Activated CD8-positive, alpha-beta memory T cell treated with anti-CD3 and anti-CD28 coated beads for 1 hour (primary cell): Measurements from ENCODE around the gene PFKL.
"Not testable (repeated sequence)": the region's sequence is repeated elsewhere in the genome, so short reads cannot be mapped to it uniquely, and the experiment has no call there.

Experiments used
- DNase-seq, 2 donors: peaks; one replicate each; pipeline ENCODE4 v3.0.0-alpha.2; 2020; ENCODE audit warnings: low read depth in 1 of 2; ENCODE audit errors: extremely low read depth in 1 of 2

PFKL gene

GRCh38 chr21:44337941-44338895, 38.4 kb downstream of the PFKL start:
- DNase-seq = no peak

- DNase-seq = peak; percentile 83 to 90
Measured at GRCh38 chr21:44338971-44339910, 39.4 kb downstream of the PFKL start, which contains the start of gene CFAP410. CFAP410 (minus strand) TSS chr21:44339390; CDS start chr21:44339194, 196 bp downstream.

- DNase-seq = not testable (repeated sequence)
Measured at GRCh38 chr21:44341726-44342458, 42.0 kb downstream of the PFKL start.

GRCh38 chr21:44342981-44343380, 43.1 kb downstream of the PFKL start:
- DNase-seq = not testable (repeated sequence)

DNA sequence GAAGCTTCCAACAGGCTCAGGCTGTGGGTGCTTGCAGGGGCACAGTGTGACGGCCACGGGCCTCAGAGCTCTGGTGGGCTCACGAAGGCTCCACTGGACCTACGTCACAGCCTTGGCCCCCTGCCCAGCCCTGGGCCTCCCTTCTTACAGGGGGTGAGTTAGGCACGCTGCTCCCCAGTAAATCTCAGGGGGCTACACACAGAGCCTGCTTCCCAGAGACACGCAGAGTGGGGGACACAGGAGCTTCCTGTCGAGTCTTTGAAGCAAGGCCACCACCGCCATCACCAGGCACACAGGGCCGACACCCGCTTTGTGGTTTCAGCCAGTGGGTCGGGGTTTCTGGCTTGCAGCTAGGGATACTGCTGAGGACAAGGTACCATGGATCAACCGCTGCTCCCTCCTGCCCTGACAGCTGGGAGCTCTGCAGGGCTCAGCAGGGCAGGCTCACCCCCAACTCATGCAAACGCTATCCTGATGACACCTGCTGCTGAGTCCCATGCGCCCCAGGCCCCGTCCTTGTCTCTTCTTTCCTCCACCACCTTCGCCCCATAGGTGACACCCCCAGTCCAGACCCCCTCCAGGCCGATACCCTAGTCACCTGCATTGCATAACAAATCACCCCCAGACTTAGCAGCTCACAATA, 44.8 kb downstream of the PFKL start:
- DNase-seq = no peak

GRCh38 chr21:44345495-44345894, 45.6 kb downstream of the PFKL start:
- DNase-seq = no peak

- no peak for DNase-seq
Measured at GRCh38 chr21:44347911-44348451, 48.1 kb downstream of the PFKL start.

- no peak for DNase-seq
Measured at GRCh38 chr21:44348861-44349260, 49.0 kb downstream of the PFKL start.

GRCh38 chr21:44349416-44349846, 49.6 kb downstream of the PFKL start:
- no peak for DNase-seq

- no peak for DNase-seq
Measured at GRCh38 chr21:44349847-44350772, 50.3 kb downstream of the PFKL start.

DNA sequence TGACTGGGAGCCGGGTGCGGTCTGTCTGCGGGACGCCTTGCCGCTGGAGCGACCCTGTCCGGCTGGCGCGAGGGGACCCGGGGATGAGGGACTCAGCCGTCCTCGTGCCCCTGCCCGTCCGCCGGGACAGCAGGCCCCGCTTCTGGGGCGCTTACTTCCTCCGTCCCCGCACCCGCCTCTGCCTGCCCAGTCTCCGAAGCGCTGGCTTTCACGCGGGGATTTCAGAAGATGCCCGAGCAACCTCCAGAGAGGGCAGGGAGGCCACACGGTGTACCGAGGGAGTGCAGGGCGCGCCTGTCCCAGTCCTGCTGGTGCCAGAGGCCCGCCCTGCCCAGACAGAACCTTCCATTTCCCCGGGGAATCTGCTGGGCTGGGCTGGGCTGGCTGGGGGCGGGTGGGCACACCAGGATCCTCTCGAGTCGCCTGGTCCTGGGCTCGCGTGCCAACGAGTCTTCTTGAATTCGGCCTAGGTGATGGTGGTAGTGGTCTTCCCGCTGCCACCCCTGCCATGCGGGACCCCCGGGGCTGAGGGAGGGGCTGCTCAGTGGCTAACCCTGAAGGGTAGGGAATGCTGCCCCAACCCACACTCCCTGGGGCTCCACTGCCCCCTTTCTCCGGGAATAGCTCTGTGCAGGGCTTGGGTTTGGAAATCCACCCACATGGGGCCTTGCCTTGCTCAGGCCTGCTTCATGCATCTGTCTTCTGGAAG, 51.1 kb downstream of the PFKL start:
- DNase-seq = no peak

- DNase-seq = no peak
Measured at GRCh38 chr21:44351535-44352252, 51.8 kb downstream of the PFKL start.

DNA sequence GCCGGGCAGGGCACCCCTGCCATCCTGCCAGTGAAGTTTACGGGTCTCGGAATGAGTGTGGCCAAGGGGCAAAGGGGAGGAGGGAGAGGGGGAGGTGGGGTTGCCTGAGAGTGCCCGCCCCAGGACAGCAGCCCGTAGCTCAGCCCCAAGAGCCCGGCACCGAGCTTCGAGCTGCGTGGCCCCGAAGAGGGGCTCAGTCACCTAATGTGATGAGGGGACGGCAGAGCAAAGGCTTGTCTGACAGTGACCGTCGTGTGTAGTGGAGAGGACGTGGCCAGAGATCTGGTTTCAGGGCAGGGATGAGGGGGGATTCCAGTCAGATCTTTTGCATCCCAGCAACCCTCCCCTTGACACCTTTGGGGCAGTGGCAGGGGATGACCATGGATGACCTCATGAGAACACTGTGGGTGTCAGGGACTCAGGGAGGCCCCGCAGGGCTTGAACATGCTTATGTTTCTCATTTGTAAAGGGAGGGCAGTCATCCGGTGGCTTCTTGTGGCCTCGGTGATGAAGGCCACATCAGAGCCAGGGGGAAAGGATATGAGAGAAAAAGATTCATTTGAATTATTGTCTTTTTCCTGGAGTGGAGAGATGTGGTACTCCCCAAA, 52.5 kb downstream of the PFKL start:
- no peak for DNase-seq

GRCh38 chr21:44353191-44353970, 53.5 kb downstream of the PFKL start, which contains the start of gene TRPM2:
TRPM2 (plus strand) TSS chr21:44353621; CDS start chr21:44353701, 80 bp downstream.
- DNase-seq = no peak

- DNase-seq = no peak
Measured at GRCh38 chr21:44354001-44354405, 54.1 kb downstream of the PFKL start.
